Keratinocyte (primary cell): ENCODE results near the gene TBL1XR1. TPM values are rescaled to one million over a fixed set of nuclear protein-coding genes. Genes with fewer than 3 reads are reported as not detected.
A peak's percentile ranks its signal among the peaks of the same experiment; 100 is the strongest.

Experiments
- DNase-seq: peaks from one replicate; pipeline ENCODE4 v3.0.0-alpha.2; 2011; ENCODE audit warnings: low read depth, missing footprints, low spot score
- FAIRE-seq: peaks from 2 replicates; lab custom pipeline; 2011; peaks lifted over from hg19 to GRCh38; lab: Jason Lieb, UNC
- H2AFZ ChIP-seq: 2 replicates; pipeline ENCODE4 v1.6.0; 2012; ENCODE audit warnings: low read length, control low read depth, inconsistent platforms; ENCODE audit not compliant: control insufficient read depth
- H3K27ac ChIP-seq: 2 replicates; pipeline ENCODE4 v1.5.1; 2011; ENCODE audit warnings: low read length; ENCODE audit not compliant: control insufficient read depth, insufficient read depth
- H3K27me3 ChIP-seq: 3 replicates; pipeline ENCODE4 v1.6.0; 2011; ENCODE audit warnings: low read length; ENCODE audit not compliant: control insufficient read depth, insufficient read depth; ENCODE audit errors: extremely low read depth
- H3K36me3 ChIP-seq, 2 experiments: 2 replicates in 1 of 2; 3 replicates in 1 of 2; pipeline ENCODE4 v1.5.1; 2011; ENCODE audit warnings: low read length in 2 of 2, mild to moderate bottlenecking in 1 of 2; ENCODE audit not compliant: control insufficient read depth in 2 of 2, insufficient read depth in 2 of 2; ENCODE audit errors: extremely low read depth in 1 of 2
- H3K4me1 ChIP-seq: 3 replicates; pipeline ENCODE4 v1.5.1; 2011; ENCODE audit warnings: low read length; ENCODE audit not compliant: control insufficient read depth, insufficient read depth; ENCODE audit errors: extremely low read depth
- H3K4me2 ChIP-seq: 3 replicates; pipeline ENCODE4 v1.6.0; 2011; ENCODE audit warnings: low read depth, low read length; ENCODE audit not compliant: control insufficient read depth, insufficient read depth; ENCODE audit errors: extremely low read depth
- H3K4me3 ChIP-seq, 3 experiments: fragments of 200-600 bp in 1 of 3; sonication (generic) in 1 of 3; 2 replicates in 2 of 3; 3 replicates in 1 of 3; pipeline ENCODE4 v1.5.1; 2011 to 2016; ENCODE audit warnings: low read length in 3 of 3, mild to moderate bottlenecking in 3 of 3, control low read depth in 2 of 3, inconsistent platforms in 1 of 3, low read depth in 1 of 3, mixed read lengths in 1 of 3, mixed run types in 1 of 3, moderate library complexity in 1 of 3; ENCODE audit not compliant: control insufficient read depth in 2 of 3, insufficient read depth in 2 of 3; ENCODE audit errors: extremely low read depth in 1 of 3
- H3K79me2 ChIP-seq: 2 replicates; pipeline ENCODE4 v1.6.0; 2012; ENCODE audit warnings: low read length; ENCODE audit not compliant: control insufficient read depth, insufficient read depth
- H3K9ac ChIP-seq: 3 replicates; pipeline ENCODE4 v1.6.0; 2011; ENCODE audit warnings: low read length; ENCODE audit not compliant: control insufficient read depth, insufficient read depth; ENCODE audit errors: extremely low read depth
- H3K9me1 ChIP-seq: 3 replicates; pipeline ENCODE4 v1.6.0; 2011; ENCODE audit warnings: low read length; ENCODE audit not compliant: control insufficient read depth, insufficient read depth; ENCODE audit errors: extremely low read depth
- H3K9me3 ChIP-seq: 2 replicates; pipeline ENCODE4 v1.5.1; 2012; ENCODE audit warnings: low read depth, low read length; ENCODE audit not compliant: control insufficient read depth
- H4K20me1 ChIP-seq: 3 replicates; pipeline ENCODE4 v1.6.0; 2011; ENCODE audit warnings: low read length; ENCODE audit not compliant: control insufficient read depth, insufficient read depth; ENCODE audit errors: extremely low read depth
- CTCF ChIP-seq, 3 experiments: IDR thresholded peaks in 1 of 3; conservative IDR thresholded peaks in 1 of 3; optimal IDR thresholded peaks in 1 of 3; 2 replicates in 2 of 3; 3 replicates in 1 of 3; pipeline versions ENCODE3 to v1.5.1; 2011; ENCODE audit warnings: low read length in 3 of 3, mild to moderate bottlenecking in 3 of 3, moderate library complexity in 2 of 3, control low read depth in 1 of 3, inconsistent platforms in 1 of 3; ENCODE audit not compliant: insufficient read depth in 2 of 3; ENCODE audit errors: extremely low read depth in 1 of 3
- EZH2 ChIP-seq: IDR thresholded peaks from one replicate; pipeline ENCODE4 v1.6.1; 2012; ENCODE audit warnings: inconsistent platforms, mild to moderate bottlenecking, low read length, moderate library complexity
- dilution Hi-C: fragments of 300-500 bp; cut with MboI; formaldehyde crosslinking; loops from one replicate; pipeline ENCODE4 v1.7.0; 2020; ENCODE audit warnings: low sequenced_read_pairs; ENCODE audit not compliant: extremely low pct_ligation_motif_present
- polyA plus RNA-seq, 5 experiments: library from polyadenylated mRNA; depleted of rRNA in 3 of 5; stranded (reverse) in 3 of 5; stranded (forward) in 1 of 5; unstranded in 1 of 5; fragments of >200 nt; gene quantifications; 1 replicate in 1 of 5; 2 replicates in 3 of 5; 3 replicates in 1 of 5; pipeline versions ENCODE4 v1.2.1 to v1.2.3, GENCODE V29; 2011 to 2012; ENCODE audit warnings: missing spikeins in 2 of 5, low read depth in 1 of 5, low replicate concordance in 1 of 5

The TBL1XR1 gene
- polyA plus RNA-seq, 1 donor (not counting 4 experiments of a cell fraction or from before 2014, with no cell fraction given), result 169 TPM

GRCh38 chr3:177041730-177042551 is 155.3 kb downstream of the TBL1XR1 start:
- Histone ChIP-seq H3K27ac (no peak overlapping the region), H3K79me2 (peaks cover 2% of the 10 kb centered on the region), H3K36me3 (peaks cover 13 to 15% of the 10 kb centered on the region in 2 experiments), H3K4me1 (peaks cover 24% of the 10 kb centered on the region), H2AFZ (no peak overlapping the region), H3K9me1 (no peaks in the 10 kb centered on the region), H3K4me3 (no peak overlapping the region), H4K20me1 (no peaks in the 10 kb centered on the region), H3K27me3 (no peaks in the 10 kb centered on the region), H3K9ac (no peak overlapping the region), H3K4me2 (no peak overlapping the region), H3K9me3 (no peaks in the 10 kb centered on the region)
- no peak for DNase-seq
- TF ChIP-seq EZH2 (no peak), CTCF (optimal IDR thresholded peaks at IDR 0.05 in 1 of 3, IDR thresholded peaks at IDR 0.05 in 1 of 3, conservative IDR thresholded peaks at IDR 0.05 in 1 of 3; ENCODE audit: extremely low read depth in 1 of 3, insufficient read depth in 2 of 3, low read length in 3 of 3) (no peak)
- no peak for FAIRE-seq
- dilution Hi-C loops, result no loop called here

DNA sequence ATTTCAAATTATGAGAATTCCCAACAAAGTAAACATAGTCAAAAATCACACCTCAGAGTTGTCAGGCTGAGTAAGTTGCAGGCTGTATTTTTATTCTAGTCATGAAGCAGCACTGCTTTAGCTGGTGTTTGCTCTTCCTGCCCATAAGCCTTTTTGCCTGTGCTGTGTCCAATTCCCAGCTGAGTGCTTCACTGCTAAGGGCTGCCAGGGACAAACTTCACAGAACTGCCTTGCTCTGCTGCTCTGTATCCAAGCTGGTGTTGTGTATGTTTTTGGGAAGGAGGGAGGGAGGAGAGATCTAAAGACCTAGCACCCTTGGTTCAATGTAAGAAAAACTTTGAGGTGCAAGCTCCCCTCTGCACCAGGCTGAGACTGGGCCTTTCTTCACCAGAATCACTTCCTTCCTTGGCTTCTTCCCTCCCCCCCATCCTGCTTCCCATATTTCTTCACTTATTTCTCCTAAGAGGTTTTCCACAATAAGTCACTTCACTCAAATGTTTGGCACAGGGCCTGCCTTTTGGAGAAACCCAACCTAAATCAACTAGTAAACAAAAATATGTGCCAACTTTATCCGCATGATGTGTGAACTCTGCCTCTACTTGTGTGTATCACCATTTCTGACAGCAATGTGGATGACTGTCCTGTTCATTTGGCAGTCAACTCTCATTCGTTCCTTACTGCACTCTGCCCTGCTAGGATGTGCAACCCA is 156.1 kb downstream of the TBL1XR1 start:
- no peaks in the 10 kb centered on the region for H3K9me3 ChIP-seq
- dilution Hi-C loops, result no loop called here
- DNase-seq, result no peak
- peak; percentile 49 for FAIRE-seq
- no peak overlapping the region for H3K9ac ChIP-seq
- H3K9me1 ChIP-seq, result no peaks in the 10 kb centered on the region
- no peak overlapping the region for H3K4me3 ChIP-seq
- no peak overlapping the region for H3K4me2 ChIP-seq
- H3K27me3 ChIP-seq, result no peaks in the 10 kb centered on the region
- H2AFZ ChIP-seq, result no peak overlapping the region
- no peaks in the 10 kb centered on the region for H4K20me1 ChIP-seq
- H3K27ac ChIP-seq, result peak overlapping the region; percentile 4
- H3K4me1 ChIP-seq, result peaks cover 24% of the 10 kb centered on the region
- H3K36me3 ChIP-seq, result peaks cover 15% of the 10 kb centered on the region in 2 experiments
- peaks cover 2% of the 10 kb centered on the region for H3K79me2 ChIP-seq
- TF ChIP-seq EZH2, result no peak
- TF ChIP-seq CTCF (optimal IDR thresholded peaks at IDR 0.05 in 1 of 3, IDR thresholded peaks at IDR 0.05 in 1 of 3, conservative IDR thresholded peaks at IDR 0.05 in 1 of 3; ENCODE audit: extremely low read depth in 1 of 3, insufficient read depth in 2 of 3, low read length in 3 of 3), result no peak
